HCT116 (cell line): ENCODE data around the gene PM20D1.

ENCODE experiments used
- TF ChIP-seq, protein P1 (sequence below), 3 experiments: fragments of 200-600 bp in 1 of 3; sonication (generic) in 1 of 3; IDR thresholded peaks in 2 of 3; conservative IDR thresholded peaks in 1 of 3; 2 replicates each; pipeline ENCODE4 v1.5.1; 2012 to 2017; ENCODE audit warnings: low read depth in 2 of 3, low read length in 2 of 3, antibody characterized with exemption in 1 of 3, borderline replicate concordance in 1 of 3, control low read depth in 1 of 3, mild to moderate bottlenecking in 1 of 3, mixed read lengths in 1 of 3, mixed run types in 1 of 3, moderate library complexity in 1 of 3; ENCODE audit not compliant: insufficient read depth in 1 of 3
- TF ChIP-seq, protein P2 (sequence below): IDR thresholded peaks from 2 replicates; pipeline ENCODE4 v1.6.1; 2012; ENCODE audit warnings: low read depth

DNA sequence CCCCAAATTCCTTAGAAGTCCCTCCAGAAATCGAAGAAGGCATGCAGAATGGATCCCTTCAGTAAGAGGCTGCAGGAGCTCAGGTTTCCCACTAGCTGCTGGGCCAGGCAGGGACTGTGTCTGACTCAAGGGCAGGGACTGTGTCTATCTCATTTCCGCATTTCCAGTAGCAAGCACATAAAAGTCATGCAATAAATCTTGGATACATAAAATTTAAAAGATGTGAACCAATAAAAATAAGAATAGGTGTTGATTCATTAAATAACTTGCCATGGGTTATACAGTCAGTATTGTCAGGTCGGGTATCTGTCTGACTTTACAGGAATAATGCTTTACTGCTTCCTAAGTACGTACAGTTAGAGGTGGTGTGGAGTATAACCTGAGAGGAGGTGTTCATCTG, 15.2 kb downstream of the PM20D1 start:
- TF ChIP-seq, protein P1, sequence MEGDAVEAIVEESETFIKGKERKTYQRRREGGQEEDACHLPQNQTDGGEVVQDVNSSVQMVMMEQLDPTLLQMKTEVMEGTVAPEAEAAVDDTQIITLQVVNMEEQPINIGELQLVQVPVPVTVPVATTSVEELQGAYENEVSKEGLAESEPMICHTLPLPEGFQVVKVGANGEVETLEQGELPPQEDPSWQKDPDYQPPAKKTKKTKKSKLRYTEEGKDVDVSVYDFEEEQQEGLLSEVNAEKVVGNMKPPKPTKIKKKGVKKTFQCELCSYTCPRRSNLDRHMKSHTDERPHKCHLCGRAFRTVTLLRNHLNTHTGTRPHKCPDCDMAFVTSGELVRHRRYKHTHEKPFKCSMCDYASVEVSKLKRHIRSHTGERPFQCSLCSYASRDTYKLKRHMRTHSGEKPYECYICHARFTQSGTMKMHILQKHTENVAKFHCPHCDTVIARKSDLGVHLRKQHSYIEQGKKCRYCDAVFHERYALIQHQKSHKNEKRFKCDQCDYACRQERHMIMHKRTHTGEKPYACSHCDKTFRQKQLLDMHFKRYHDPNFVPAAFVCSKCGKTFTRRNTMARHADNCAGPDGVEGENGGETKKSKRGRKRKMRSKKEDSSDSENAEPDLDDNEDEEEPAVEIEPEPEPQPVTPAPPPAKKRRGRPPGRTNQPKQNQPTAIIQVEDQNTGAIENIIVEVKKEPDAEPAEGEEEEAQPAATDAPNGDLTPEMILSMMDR (IDR thresholded peaks at IDR 0.05 in 2 of 3, conservative IDR thresholded peaks at IDR 0.05 in 1 of 3; ENCODE audit: borderline replicate concordance in 1 of 3, insufficient read depth in 1 of 3, low read depth in 2 of 3, low read length in 2 of 3): no peak
- TF ChIP-seq, protein P2, sequence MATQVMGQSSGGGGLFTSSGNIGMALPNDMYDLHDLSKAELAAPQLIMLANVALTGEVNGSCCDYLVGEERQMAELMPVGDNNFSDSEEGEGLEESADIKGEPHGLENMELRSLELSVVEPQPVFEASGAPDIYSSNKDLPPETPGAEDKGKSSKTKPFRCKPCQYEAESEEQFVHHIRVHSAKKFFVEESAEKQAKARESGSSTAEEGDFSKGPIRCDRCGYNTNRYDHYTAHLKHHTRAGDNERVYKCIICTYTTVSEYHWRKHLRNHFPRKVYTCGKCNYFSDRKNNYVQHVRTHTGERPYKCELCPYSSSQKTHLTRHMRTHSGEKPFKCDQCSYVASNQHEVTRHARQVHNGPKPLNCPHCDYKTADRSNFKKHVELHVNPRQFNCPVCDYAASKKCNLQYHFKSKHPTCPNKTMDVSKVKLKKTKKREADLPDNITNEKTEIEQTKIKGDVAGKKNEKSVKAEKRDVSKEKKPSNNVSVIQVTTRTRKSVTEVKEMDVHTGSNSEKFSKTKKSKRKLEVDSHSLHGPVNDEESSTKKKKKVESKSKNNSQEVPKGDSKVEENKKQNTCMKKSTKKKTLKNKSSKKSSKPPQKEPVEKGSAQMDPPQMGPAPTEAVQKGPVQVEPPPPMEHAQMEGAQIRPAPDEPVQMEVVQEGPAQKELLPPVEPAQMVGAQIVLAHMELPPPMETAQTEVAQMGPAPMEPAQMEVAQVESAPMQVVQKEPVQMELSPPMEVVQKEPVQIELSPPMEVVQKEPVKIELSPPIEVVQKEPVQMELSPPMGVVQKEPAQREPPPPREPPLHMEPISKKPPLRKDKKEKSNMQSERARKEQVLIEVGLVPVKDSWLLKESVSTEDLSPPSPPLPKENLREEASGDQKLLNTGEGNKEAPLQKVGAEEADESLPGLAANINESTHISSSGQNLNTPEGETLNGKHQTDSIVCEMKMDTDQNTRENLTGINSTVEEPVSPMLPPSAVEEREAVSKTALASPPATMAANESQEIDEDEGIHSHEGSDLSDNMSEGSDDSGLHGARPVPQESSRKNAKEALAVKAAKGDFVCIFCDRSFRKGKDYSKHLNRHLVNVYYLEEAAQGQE: no peak
